NT2/D1 (cell line): ENCODE measurements around the gene ARFGEF3.

ENCODE experiments used
- SUZ12 ChIP-seq: IDR thresholded peaks from 2 replicates; pipeline ENCODE4 v1.6.1; 2011; ENCODE audit not compliant: insufficient read length, insufficient read depth; ENCODE audit errors: extremely low read depth
- YY1 ChIP-seq: IDR thresholded peaks from 2 replicates; pipeline ENCODE4 v1.6.1; 2011; ENCODE audit not compliant: insufficient read length, insufficient read depth
- ZNF274 ChIP-seq: IDR thresholded peaks from 2 replicates; pipeline ENCODE4 v1.6.1; 2011; ENCODE audit warnings: mild to moderate bottlenecking, low read depth, low read length

DNA sequence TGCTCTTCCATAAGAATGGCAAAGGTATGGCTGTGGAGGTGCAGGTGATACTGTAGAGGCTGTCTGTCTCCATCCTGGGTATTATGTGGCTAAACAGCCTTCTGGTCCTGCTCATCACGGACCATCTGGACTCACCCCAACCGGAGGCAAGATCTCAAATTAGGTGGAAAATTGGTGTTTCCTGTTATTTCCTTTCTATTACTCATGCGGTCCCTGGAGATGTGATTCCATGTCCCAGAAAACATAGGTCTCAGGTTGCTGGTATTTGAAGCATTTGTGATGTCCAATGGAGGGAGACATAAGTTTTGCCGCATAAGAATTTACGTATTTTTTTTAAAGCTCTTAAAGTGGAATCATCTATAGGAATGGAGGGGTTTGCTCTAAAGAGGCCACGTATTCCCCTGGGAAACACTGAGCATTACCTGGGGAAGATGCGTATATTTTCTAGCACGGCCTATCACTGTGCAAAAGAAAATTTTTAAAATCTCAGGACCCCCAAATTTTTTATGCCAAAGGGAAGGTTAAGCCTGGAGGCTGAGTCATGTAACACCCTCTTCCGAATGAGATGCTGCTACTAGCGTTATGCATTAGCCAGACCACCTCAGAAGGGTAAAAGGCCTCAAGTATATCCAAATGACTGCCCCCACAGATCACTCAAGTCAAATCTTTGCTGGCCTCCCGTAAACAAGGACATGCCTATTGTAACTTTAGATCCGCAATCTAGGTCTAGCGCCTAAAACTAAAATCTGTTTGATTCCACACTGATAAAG lies 78.9 kb downstream of the ARFGEF3 start:
- TF ChIP-seq YY1 (no peak), SUZ12 (no peak), ZNF274 (no peak)
